Neural crest cell (in vitro differentiated cells): ENCODE data around the gene MGAT4C. TPM values are rescaled to one million over a fixed set of nuclear protein-coding genes. Genes with fewer than 3 reads are reported as not detected.
A peak's percentile ranks its signal among the peaks of the same experiment; 100 is the strongest.

Experiments used
- DNase-seq: peaks from one replicate; pipeline ENCODE4 v3.0.0; 2021; ENCODE audit warnings: low read depth, mixed read lengths, low spot score
- H3K27ac Mint-ChIP-seq: one replicate; pipeline ENCODE4 v1.8.0; 2021; ENCODE audit warnings: mild to moderate bottlenecking, mixed read lengths; ENCODE audit not compliant: unreplicated experiment
- H3K27me3 Mint-ChIP-seq: 2 replicates; pipeline ENCODE4 v1.8.0; 2021; ENCODE audit warnings: low read depth, mild to moderate bottlenecking, mixed read lengths
- H3K36me3 Mint-ChIP-seq: 2 replicates; pipeline ENCODE4 v1.8.0; 2021; ENCODE audit warnings: low read depth, mild to moderate bottlenecking, mixed read lengths
- H3K4me1 Mint-ChIP-seq: 2 replicates; pipeline ENCODE4 v1.8.0; 2021; ENCODE audit warnings: mixed read lengths
- H3K4me3 Mint-ChIP-seq: one replicate; pipeline ENCODE4 v1.8.0; 2021; ENCODE audit warnings: mild to moderate bottlenecking, mixed read lengths
- H3K9me3 Mint-ChIP-seq: 2 replicates; pipeline ENCODE4 v1.8.0; 2021; ENCODE audit warnings: mixed read lengths
- total RNA-seq: library from RNA; stranded (reverse); gene quantifications from 2 replicates; pipeline ENCODE4 v1.2.1, GENCODE V29; 2021
- TF ChIP-seq, protein P1 (sequence below): fragments of 200-600 bp; sonication (generic); conservative IDR thresholded peaks from 2 replicates; pipeline ENCODE4 v1.5.0; 2021; ENCODE audit warnings: antibody characterized with exemption, mild to moderate bottlenecking

Gene MGAT4C
- total RNA-seq, 1 donor from 2014 or later: 0.07 TPM

DNA sequence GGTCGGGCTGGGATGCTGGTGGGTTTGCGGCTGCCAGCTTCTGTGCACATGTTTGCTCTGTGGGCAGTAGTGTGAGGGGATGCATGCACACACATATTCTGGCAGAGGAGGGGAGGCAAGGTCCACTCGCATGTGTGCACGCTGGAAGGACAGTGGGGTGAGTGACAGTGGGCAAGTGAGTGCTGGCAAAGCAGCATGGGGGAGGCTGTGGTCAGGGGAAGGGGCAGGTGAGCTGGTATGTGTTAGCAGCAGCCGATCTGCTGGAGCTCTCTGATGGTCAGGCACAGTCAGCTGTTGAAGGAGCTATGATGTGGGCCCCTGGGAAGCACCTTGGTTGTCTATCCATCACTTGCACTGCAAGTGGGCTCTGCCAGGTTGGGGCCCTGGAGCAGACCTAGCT is 211.8 kb downstream of the MGAT4C start:
- no peak overlapping the region for H3K4me3 Mint-ChIP-seq
- H3K27ac Mint-ChIP-seq: no peak overlapping the region
- H3K36me3 Mint-ChIP-seq: peaks cover 17% of the 10 kb centered on the region
- H3K9me3 Mint-ChIP-seq: peaks cover 16% of the 10 kb centered on the region
- H3K4me1 Mint-ChIP-seq: no peaks in the 10 kb centered on the region
- TF ChIP-seq, protein P1, sequence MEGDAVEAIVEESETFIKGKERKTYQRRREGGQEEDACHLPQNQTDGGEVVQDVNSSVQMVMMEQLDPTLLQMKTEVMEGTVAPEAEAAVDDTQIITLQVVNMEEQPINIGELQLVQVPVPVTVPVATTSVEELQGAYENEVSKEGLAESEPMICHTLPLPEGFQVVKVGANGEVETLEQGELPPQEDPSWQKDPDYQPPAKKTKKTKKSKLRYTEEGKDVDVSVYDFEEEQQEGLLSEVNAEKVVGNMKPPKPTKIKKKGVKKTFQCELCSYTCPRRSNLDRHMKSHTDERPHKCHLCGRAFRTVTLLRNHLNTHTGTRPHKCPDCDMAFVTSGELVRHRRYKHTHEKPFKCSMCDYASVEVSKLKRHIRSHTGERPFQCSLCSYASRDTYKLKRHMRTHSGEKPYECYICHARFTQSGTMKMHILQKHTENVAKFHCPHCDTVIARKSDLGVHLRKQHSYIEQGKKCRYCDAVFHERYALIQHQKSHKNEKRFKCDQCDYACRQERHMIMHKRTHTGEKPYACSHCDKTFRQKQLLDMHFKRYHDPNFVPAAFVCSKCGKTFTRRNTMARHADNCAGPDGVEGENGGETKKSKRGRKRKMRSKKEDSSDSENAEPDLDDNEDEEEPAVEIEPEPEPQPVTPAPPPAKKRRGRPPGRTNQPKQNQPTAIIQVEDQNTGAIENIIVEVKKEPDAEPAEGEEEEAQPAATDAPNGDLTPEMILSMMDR: no peak
- DNase-seq: no peak
- no peaks in the 10 kb centered on the region for H3K27me3 Mint-ChIP-seq

DNA sequence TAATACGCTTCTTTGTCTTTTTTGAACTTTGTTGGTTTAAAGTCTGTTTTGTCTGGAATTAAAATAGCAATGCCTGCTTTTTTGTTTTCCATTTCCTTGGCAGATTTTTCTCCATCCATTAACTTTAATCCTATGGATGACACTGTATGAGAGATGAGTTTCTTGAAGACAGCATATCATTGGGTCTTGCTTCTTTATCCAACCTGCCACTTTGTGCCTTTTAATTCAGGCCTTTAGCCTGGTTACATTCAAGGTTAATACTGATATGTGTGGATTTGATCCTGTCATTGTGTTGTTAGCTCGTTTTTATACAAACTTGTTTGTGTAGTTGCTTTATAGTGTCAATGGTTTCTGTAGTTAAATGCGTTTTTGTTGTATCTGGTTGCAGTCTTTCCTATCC is 214.1 kb downstream of the MGAT4C start:
- Mint-ChIP-seq H3K27ac (no peak overlapping the region), H3K36me3 (peaks cover 30% of the 10 kb centered on the region), H3K4me1 (no peaks in the 10 kb centered on the region), H3K4me3 (no peak overlapping the region), H3K9me3 (peaks cover 26% of the 10 kb centered on the region), H3K27me3 (no peaks in the 10 kb centered on the region)
- TF ChIP-seq, protein P1: no peak
- DNase-seq: no peak

DNA sequence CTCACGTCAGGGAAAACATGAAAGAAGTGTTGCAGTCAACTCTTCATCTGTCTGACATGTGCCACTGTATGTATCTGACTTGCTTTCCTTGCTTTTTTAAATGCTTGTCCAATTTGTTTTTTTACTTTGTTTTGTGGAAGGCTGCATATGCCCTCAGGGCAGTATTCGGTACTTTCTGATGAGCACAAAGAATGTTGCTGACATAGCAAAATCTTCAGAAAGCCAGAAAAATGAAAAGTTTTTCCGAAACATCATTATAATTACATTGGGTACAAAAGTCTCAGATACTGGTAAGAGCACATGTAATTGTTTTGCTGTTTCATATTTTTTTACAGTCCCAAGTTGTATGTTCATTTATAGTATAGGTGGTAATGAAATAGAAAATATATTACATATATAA is 237.8 kb downstream of the MGAT4C start:
- Mint-ChIP-seq H3K27me3 (no peaks in the 10 kb centered on the region), H3K4me1 (no peaks in the 10 kb centered on the region)
- DNase-seq: no peak

DNA sequence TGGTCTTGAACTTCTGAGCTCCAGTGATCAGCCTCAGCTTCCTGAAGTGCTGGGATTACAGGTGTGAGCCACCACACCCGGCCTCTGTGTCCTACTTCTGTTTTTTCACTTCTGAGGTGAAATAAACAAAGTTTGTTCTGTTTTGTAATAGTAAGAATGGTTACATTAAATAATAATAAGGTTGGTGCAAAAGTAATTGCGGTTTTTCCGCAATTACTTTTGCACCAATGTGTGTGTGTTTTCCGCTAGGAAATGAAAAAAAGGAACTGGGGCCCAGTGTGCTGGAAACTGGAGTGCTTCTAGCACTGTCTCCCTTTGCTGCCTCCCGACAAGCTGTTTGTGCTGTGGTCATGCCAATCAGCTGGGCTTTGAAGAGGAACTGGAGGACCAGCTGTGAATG is 241.2 kb downstream of the MGAT4C start:
- Mint-ChIP-seq H3K27me3 (no peaks in the 10 kb centered on the region), H3K4me3 (no peak overlapping the region), H3K27ac (no peak overlapping the region), H3K9me3 (no peaks in the 10 kb centered on the region), H3K36me3 (no peaks in the 10 kb centered on the region), H3K4me1 (no peaks in the 10 kb centered on the region)
- no peak for DNase-seq
- TF ChIP-seq, protein P1: no peak

More for the DNA sequence above, 237.8 kb downstream of the MGAT4C start:
- H3K36me3 Mint-ChIP-seq: no peaks in the 10 kb centered on the region
- H3K4me3 Mint-ChIP-seq: no peak overlapping the region
- TF ChIP-seq, protein P1: no peak
- H3K9me3 Mint-ChIP-seq: no peaks in the 10 kb centered on the region
- no peak overlapping the region for H3K27ac Mint-ChIP-seq

DNA sequence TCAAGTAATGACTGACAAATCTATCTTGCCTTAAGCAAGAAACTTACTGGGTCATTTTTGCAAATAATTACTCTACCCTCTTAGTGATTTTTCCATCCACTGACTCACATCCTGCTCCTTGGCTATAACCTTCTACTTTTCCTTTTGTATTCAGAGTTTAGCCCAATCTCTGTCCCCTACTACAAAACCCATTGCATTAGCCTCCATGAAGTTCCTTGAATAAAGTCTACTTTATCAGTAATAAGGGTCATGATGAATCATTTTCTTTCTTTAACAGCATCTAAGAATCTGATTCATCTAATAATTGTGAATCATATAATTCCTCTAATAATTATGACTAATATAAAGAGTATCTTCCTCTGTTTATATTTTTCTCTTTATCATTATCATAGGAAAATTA is 249.5 kb downstream of the MGAT4C start:
- DNase-seq: no peak
- TF ChIP-seq, protein P1: no peak
- Mint-ChIP-seq H3K9me3 (peaks cover 3% of the 10 kb centered on the region), H3K4me1 (no peaks in the 10 kb centered on the region), H3K27me3 (no peaks in the 10 kb centered on the region), H3K27ac (peak overlapping the region; percentile 1), H3K36me3 (no peaks in the 10 kb centered on the region), H3K4me3 (no peak overlapping the region)

DNA sequence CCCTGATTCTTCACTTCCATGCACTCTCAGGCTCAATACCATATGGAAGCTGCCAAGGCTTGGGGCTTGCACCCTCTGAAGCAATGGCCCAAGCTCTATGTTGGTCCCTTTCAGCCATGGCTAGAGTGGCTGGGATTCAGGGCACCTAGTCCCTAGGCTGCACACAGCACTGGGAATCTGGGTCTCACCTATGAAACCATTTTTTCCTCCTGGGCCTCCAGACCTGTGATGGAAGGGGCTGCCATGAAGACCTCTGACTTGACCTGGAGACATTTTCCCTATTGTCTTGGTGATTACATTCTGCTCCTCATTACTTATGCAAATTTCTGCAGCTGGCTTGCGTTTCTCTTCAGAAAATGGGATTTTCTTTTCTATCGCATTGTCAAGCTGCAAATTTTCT is 258.1 kb downstream of the MGAT4C start:
- TF ChIP-seq, protein P1: no peak
- peaks cover 17% of the 10 kb centered on the region for H3K9me3 Mint-ChIP-seq
- no peak overlapping the region for H3K27ac Mint-ChIP-seq
- no peak overlapping the region for H3K4me3 Mint-ChIP-seq
- peaks cover 10% of the 10 kb centered on the region for H3K36me3 Mint-ChIP-seq
- H3K27me3 Mint-ChIP-seq: no peaks in the 10 kb centered on the region
- no peaks in the 10 kb centered on the region for H3K4me1 Mint-ChIP-seq
- DNase-seq: no peak
